ENCODE data around the gene ZFP57.

GRCh38 chr6:29656798-29657197 lies 24.2 kb downstream of the ZFP57 start, which contains the start of gene MOG:
- TF ChIP-seq ZFP30 (CRISPR knock-in tag; IDR thresholded peaks at IDR 0.05) (no peak), ZNF565 (CRISPR knock-in tag; conservative IDR thresholded peaks at IDR 0.05; ENCODE audit: low read depth) (no peak), SNAI2 (CRISPR knock-in tag; IDR thresholded peaks at IDR 0.05) (no peak), ZNF8 (CRISPR knock-in tag; IDR thresholded peaks at IDR 0.05) (no peak), ESRRG (CRISPR knock-in tag; IDR thresholded peaks at IDR 0.05) (no peak), ARNTL (CRISPR knock-in tag; IDR thresholded peaks at IDR 0.05; ENCODE audit: borderline replicate concordance, low read depth) (no peak), ZFP3 (CRISPR knock-in tag; IDR thresholded peaks at IDR 0.05) (no peak), TCF4 (CRISPR knock-in tag; IDR thresholded peaks at IDR 0.05; ENCODE audit: borderline replicate concordance) (no peak), RARB (CRISPR knock-in tag; IDR thresholded peaks at IDR 0.05) (no peak), OSR1 (CRISPR knock-in tag; IDR thresholded peaks at IDR 0.05) (no peak)
- TF ChIP-seq, protein P1, sequence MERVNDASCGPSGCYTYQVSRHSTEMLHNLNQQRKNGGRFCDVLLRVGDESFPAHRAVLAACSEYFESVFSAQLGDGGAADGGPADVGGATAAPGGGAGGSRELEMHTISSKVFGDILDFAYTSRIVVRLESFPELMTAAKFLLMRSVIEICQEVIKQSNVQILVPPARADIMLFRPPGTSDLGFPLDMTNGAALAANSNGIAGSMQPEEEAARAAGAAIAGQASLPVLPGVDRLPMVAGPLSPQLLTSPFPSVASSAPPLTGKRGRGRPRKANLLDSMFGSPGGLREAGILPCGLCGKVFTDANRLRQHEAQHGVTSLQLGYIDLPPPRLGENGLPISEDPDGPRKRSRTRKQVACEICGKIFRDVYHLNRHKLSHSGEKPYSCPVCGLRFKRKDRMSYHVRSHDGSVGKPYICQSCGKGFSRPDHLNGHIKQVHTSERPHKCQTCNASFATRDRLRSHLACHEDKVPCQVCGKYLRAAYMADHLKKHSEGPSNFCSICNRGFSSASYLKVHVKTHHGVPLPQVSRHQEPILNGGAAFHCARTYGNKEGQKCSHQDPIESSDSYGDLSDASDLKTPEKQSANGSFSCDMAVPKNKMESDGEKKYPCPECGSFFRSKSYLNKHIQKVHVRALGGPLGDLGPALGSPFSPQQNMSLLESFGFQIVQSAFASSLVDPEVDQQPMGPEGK (CRISPR knock-in tag; IDR thresholded peaks at IDR 0.05; ENCODE audit: borderline replicate concordance): no peak
- TF ChIP-seq, protein P2, sequence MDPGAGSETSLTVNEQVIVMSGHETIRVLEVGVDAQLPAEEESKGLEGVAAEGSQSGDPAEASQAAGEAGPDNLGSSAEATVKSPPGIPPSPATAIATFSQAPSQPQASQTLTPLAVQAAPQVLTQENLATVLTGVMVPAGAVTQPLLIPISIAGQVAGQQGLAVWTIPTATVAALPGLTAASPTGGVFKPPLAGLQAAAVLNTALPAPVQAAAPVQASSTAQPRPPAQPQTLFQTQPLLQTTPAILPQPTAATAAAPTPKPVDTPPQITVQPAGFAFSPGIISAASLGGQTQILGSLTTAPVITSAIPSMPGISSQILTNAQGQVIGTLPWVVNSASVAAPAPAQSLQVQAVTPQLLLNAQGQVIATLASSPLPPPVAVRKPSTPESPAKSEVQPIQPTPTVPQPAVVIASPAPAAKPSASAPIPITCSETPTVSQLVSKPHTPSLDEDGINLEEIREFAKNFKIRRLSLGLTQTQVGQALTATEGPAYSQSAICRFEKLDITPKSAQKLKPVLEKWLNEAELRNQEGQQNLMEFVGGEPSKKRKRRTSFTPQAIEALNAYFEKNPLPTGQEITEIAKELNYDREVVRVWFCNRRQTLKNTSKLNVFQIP (CRISPR knock-in tag; IDR thresholded peaks at IDR 0.05; ENCODE audit: borderline replicate concordance, low read depth): no peak

Measured in SK-N-SH treated with all-trans-retinoic acid at 6 μM for 48 hours (cell line).